CD4-positive, alpha-beta T cell (primary cell): Measurements from ENCODE around the gene DOHH. TPM values are rescaled to one million over a fixed set of nuclear protein-coding genes. Genes with fewer than 3 reads are reported as not detected.

ENCODE experiments used
- ATAC-seq: fragments of 200-7000 bp; cut with Tn5 transposase; one replicate; pipeline ENCODE4 v1.10.0; 2022; ENCODE audit warnings: mild to moderate bottlenecking; ENCODE audit not compliant: poor library complexity
- CTCF ChIA-PET: fragments of 350-600 bp; sonication (Branson Sonifier 250); formaldehyde crosslinking; loops from one replicate; lab custom pipeline; 2021; ENCODE audit warnings: antibody characterized with exemption, inconsistent platforms; lab: Charles Lee
- POLR2A ChIA-PET: fragments of 350-600 bp; sonication (Branson Sonifier 250); formaldehyde crosslinking; loops from one replicate; lab custom pipeline; 2021; ENCODE audit warnings: antibody characterized with exemption, inconsistent platforms; lab: Charles Lee
- DNase-seq, 14 experiments: peaks; one replicate each; pipeline ENCODE4 v3.0.0-alpha.2; 2013 to 2020; ENCODE audit warnings: mixed read lengths in 2 of 14
- H3K27ac ChIP-seq, 2 donors: one replicate each; pipeline versions ENCODE4 v1.5.1 to v1.7.0; 2013; ENCODE audit warnings: low read length in 2 of 2, low read depth in 1 of 2, mild to moderate bottlenecking in 1 of 2
- H3K27me3 ChIP-seq, 2 experiments: 1 replicate in 1 of 2; 2 replicates in 1 of 2; pipeline versions ENCODE4 v1.6.1 to v1.7.0; 2013; ENCODE audit warnings: low read length in 2 of 2, control low read depth in 1 of 2, mild to moderate bottlenecking in 1 of 2, moderate library complexity in 1 of 2; ENCODE audit not compliant: insufficient read depth in 2 of 2, control insufficient read depth in 1 of 2
- H3K36me3 ChIP-seq: one replicate; pipeline ENCODE4 v1.6.1; 2013; ENCODE audit warnings: low read length, control low read depth; ENCODE audit not compliant: insufficient read depth
- H3K4me1 ChIP-seq: one replicate; pipeline ENCODE4 v1.6.1; 2013; ENCODE audit warnings: low read length, control low read depth; ENCODE audit not compliant: insufficient read depth
- H3K4me3 ChIP-seq: one replicate; pipeline ENCODE4 v1.5.1; 2013; ENCODE audit warnings: mild to moderate bottlenecking, low read length, moderate library complexity
- H3K9me3 ChIP-seq, 2 experiments: 1 replicate in 1 of 2; 2 replicates in 1 of 2; pipeline versions ENCODE4 v1.6.1 to v1.7.0; 2013; ENCODE audit warnings: low read length in 2 of 2, mild to moderate bottlenecking in 2 of 2, control low read depth in 1 of 2, moderate library complexity in 1 of 2; ENCODE audit not compliant: control insufficient read depth in 1 of 2, insufficient read depth in 1 of 2
- H3K27ac Mint-ChIP-seq: one replicate; pipeline ENCODE4 v1.8.0; 2020; ENCODE audit warnings: mixed read lengths
- H3K27me3 Mint-ChIP-seq: one replicate; pipeline ENCODE4 v1.8.0; 2021; ENCODE audit warnings: mixed read lengths
- H3K36me3 Mint-ChIP-seq: one replicate; pipeline ENCODE4 v1.8.0; 2021; ENCODE audit warnings: low read depth, mixed read lengths
- H3K4me1 Mint-ChIP-seq: one replicate; pipeline ENCODE4 v1.8.0; 2021; ENCODE audit warnings: low read depth, mixed read lengths
- H3K4me3 Mint-ChIP-seq: one replicate; pipeline ENCODE4 v1.8.0; 2020; ENCODE audit warnings: mild to moderate bottlenecking, mixed read lengths
- H3K9me3 Mint-ChIP-seq: one replicate; pipeline ENCODE4 v1.8.0; 2020; ENCODE audit warnings: mixed read lengths
- CTCF ChIP-seq: fragments of 200-600 bp; IDR thresholded peaks from one replicate; pipeline ENCODE4 v1.8.0; 2022; ENCODE audit warnings: antibody characterized with exemption, mild to moderate bottlenecking
- intact Hi-C, 2 experiments: fragments of 100-400 bp; cut with DNase I in 1 of 2; cut with micrococcal nuclease in 1 of 2; formaldehyde crosslinking; loops; one replicate each; pipeline versions ENCODE4 v1.15.1 to v1.9.0; 2023 to 2025; cut with DNase I, micrococcal nuclease
- total RNA-seq, 174 experiments: library from RNA in 2 of 174; stranded (reverse) in 2 of 174; gene quantifications; one replicate each; pipeline ENCODE4 v1.2.3 and lab custom pipeline; 2021 to 2026

Gene DOHH
- total RNA-seq, 2 experiments from 2014 or later: 3.9 to 4.7 TPM

DNA sequence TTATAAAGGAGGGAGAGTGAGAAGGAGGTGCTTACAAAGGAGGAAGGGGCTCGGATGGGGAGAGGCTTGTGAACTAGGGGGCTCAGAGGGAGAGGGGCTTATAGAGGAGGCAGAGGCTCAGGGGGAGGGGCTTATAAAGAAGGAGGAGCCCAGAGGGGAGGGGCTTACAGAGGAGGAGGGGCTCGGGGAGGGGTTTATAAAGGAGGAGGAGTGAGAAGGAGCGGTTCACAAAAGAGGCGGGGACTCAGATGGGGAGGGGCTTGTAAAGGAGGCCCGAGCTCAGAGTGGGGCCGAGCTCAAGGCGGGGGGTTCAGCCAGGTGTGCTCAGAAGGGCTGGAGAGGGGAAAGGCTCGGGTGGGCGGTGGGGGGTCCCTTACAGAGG, 20.6 kb downstream of the DOHH start:
- Histone ChIP-seq H3K4me3 (no peak overlapping the region), H3K36me3 (no peaks in the 10 kb centered on the region), H3K27me3 (no peaks in the 10 kb centered on the region), H3K27ac (no peak overlapping the region), H3K9me3 (no peaks in the 10 kb centered on the region), H3K4me1 (peaks cover 17% of the 10 kb centered on the region)
- Mint-ChIP-seq H3K9me3 (no peaks in the 10 kb centered on the region), H3K4me1 (peaks cover 17% of the 10 kb centered on the region), H3K27me3 (peaks cover 4% of the 10 kb centered on the region), H3K4me3 (no peak overlapping the region), H3K36me3 (no peaks in the 10 kb centered on the region), H3K27ac (no peak overlapping the region)
- no peak for TF ChIP-seq CTCF
- DNase-seq (peak in 7 of 14 experiments; percentile 5 to 73 (median 31)), ATAC-seq (peak; percentile 71)
- CTCF ChIA-PET: interaction anchor here (1.2 kb wide), 1 partner anchor 153 kb away, joined by 4 read pairs; no protein-coding TSS in a partner anchor
- intact Hi-C loops: no loop called here
- POLR2A ChIA-PET: interaction anchor here (1.0 to 1.3 kb wide), 2 partner anchors 175 to 283 kb away, joined by 3 to 4 read pairs; no protein-coding TSS in a partner anchor

GRCh38 chr19:3479177-3479833, 21.2 kb downstream of the DOHH start:
- H3K9me3 ChIP-seq: no peaks in the 10 kb centered on the region
- ChIA-PET POLR2A (interaction anchor here (0.7 to 1.3 kb wide), 3 partner anchors 75 to 284 kb away, joined by 3 to 4 read pairs (median 3); no protein-coding TSS in a partner anchor), CTCF (interaction anchor here (1.0 to 1.2 kb wide), 2 partner anchors 152 to 174 kb away, joined by 3 to 4 read pairs; no protein-coding TSS in a partner anchor)
- TF ChIP-seq CTCF: no peak
- no peak overlapping the region for H3K27ac ChIP-seq
- Mint-ChIP-seq H3K27ac (no peak overlapping the region), H3K27me3 (peaks cover 4% of the 10 kb centered on the region), H3K4me3 (no peak overlapping the region), H3K4me1 (peaks cover 17% of the 10 kb centered on the region), H3K36me3 (no peaks in the 10 kb centered on the region), H3K9me3 (no peaks in the 10 kb centered on the region)
- H3K4me1 ChIP-seq: peaks cover 17% of the 10 kb centered on the region
- H3K4me3 ChIP-seq: no peak overlapping the region
- ATAC-seq (peak; percentile 74), DNase-seq (peak in 10 of 14 experiments; percentile 22 to 83 (median 44))
- no peaks in the 10 kb centered on the region for H3K36me3 ChIP-seq
- intact Hi-C loops: no loop called here
- no peaks in the 10 kb centered on the region for H3K27me3 ChIP-seq

DNA sequence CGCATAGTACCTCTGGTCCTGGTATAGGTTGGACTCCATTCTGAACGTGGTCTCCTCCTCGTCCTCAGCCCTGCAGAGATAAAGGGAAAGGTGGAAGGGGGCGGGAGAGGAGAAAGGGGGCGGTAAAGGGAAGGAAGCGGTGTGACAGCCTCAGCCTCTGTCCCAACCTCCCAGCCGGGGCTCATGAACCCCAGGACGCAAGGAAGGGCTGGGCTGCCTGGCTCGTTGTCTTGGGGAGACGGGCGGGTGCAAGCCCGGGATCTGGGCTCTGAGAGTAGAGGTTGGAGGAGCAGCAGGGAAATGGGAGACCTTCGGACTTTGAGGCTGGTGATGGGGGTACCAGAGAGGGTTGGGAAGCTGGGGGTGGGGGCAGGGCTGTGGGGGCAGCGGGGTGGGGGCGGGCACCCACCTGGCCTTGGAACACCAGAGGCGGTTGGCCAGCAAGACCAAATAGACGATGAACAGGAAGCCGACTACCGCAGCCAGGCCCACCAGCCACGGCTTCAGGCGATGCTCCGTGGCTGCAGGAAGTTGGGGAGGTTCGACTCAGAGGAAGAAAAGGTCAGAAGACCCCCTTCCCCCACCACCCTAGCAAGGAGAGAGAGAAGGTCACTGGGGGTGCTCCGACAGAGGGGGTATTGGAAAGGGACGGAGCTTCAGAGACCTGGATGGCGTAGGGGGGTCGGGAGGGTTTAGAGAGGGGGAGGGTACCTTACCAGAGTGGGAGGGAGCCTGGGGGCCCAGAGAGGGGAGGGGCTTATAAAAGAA, 21.9 kb downstream of the DOHH start:
- no peaks in the 10 kb centered on the region for H3K9me3 Mint-ChIP-seq
- POLR2A ChIA-PET: interaction anchor here (0.6 to 1.3 kb wide), 4 partner anchors 76 to 285 kb away, joined by 3 to 4 read pairs (median 3); no protein-coding TSS in a partner anchor
- peak overlapping the region; percentile 52 for H3K4me3 Mint-ChIP-seq
- ATAC-seq: peak; percentile 9
- peaks cover 17% of the 10 kb centered on the region for H3K4me1 Mint-ChIP-seq
- peaks cover 4% of the 10 kb centered on the region for H3K27me3 Mint-ChIP-seq
- Histone ChIP-seq H3K27ac (no peak overlapping the region), H3K36me3 (no peaks in the 10 kb centered on the region), H3K4me1 (peaks cover 17% of the 10 kb centered on the region), H3K27me3 (no peaks in the 10 kb centered on the region), H3K9me3 (no peaks in the 10 kb centered on the region), H3K4me3 (peak overlapping the region; percentile 20)
- intact Hi-C loops: no loop called here
- TF ChIP-seq CTCF: no peak
- peak in 2 of 14 experiments; percentile 20 to 28 for DNase-seq
- CTCF ChIA-PET: interaction anchor here (1.0 to 1.2 kb wide), 2 partner anchors 151 to 174 kb away, joined by 3 to 4 read pairs; no protein-coding TSS in a partner anchor
- H3K27ac Mint-ChIP-seq: no peak overlapping the region
- no peaks in the 10 kb centered on the region for H3K36me3 Mint-ChIP-seq
